ENCODE measurements around the gene GHRHR.

GRCh38 chr7:30997316-30997715 is 33.6 kb downstream of the GHRHR start:
- no peak for TF ChIP-seq CTCF (conservative IDR thresholded peaks at IDR 0.05)
- no peak for TF ChIP-seq EZH2 (IDR thresholded peaks at IDR 0.05; ENCODE audit: low read depth)

Measured in PC-9 (cell line).